ENCODE results near the gene KRTAP10-10. TPM values are rescaled to one million over a fixed set of nuclear protein-coding genes. Genes with fewer than 3 reads are reported as not detected.
"Not testable (repeated sequence)": the region's sequence is repeated elsewhere in the genome, so short reads cannot be mapped to it uniquely, and the experiment has no call there.

KRTAP10-10 gene
- total and polyA plus RNA-seq, 10 donors: not detected

- Histone ChIP-seq H3K27ac (no peak overlapping the region), H3K36me3 (no peaks in the 10 kb centered on the region), H3K4me3 (no peak overlapping the region), H3K27me3 (replicated peaks in 1 of 7) (peaks cover 0 to 49% (median 16%) of the 10 kb centered on the region in 7 donors), H3K9me3 (peaks cover 0 to 6% (median 0%) of the 10 kb centered on the region in 8 donors), H3K4me1 (no peaks in the 10 kb centered on the region)
- no peak for DNase-seq
- WGBS, 5 donors: 73 to 88% (median 82%) methylated on average over 8 to 10 of the region's 10 CpGs
- intact Hi-C loops (cut with DNase I; ENCODE audit: low total_unique reads): no loop called here
- TF ChIP-seq POLR2A (IDR thresholded peaks at IDR 0.05): no peak
- no peak for TF ChIP-seq POLR2AphosphoS5 (IDR thresholded peaks at IDR 0.05)
- no peak for TF ChIP-seq CTCF (IDR thresholded peaks at IDR 0.05 in 8 of 11, conservative IDR thresholded peaks at IDR 0.05 in 3 of 11)
Observed at GRCh38 chr21:44590311-44590721, 46.8 kb upstream of the KRTAP10-10 start.

- intact Hi-C loops (cut with DNase I; ENCODE audit: low total_unique reads); H3K36me3 ChIP-seq; DNase-seq; H3K4me1 ChIP-seq; H3K4me3 ChIP-seq; H3K27ac ChIP-seq; H3K9me3 ChIP-seq: not testable (repeated sequence)
- 74 to 82% (median 76%) methylated on average over 15 to 18 of the region's 19 CpGs for WGBS, 5 donors
- H3K27me3 ChIP-seq (replicated peaks in 1 of 7): peaks cover 0 to 42% (median 14%) of the 10 kb centered on the region in 7 donors
Observed at GRCh38 chr21:44590897-44591800, 46.0 kb upstream of the KRTAP10-10 start.

- H3K27ac ChIP-seq; DNase-seq; intact Hi-C loops (cut with DNase I; ENCODE audit: low total_unique reads); H3K36me3 ChIP-seq; H3K4me1 ChIP-seq; H3K9me3 ChIP-seq; H3K4me3 ChIP-seq: not testable (repeated sequence)
- H3K27me3 ChIP-seq (replicated peaks in 1 of 7): peaks cover 0 to 38% (median 12%) of the 10 kb centered on the region in 7 donors
- 38 to 77% (median 54%) methylated on average over 1 to 4 of the region's 4 CpGs; no CpG with 5 or more reads in 1 of the 5 donors for WGBS, 5 donors
Observed at GRCh38 chr21:44591801-44592130, 45.4 kb upstream of the KRTAP10-10 start.

GRCh38 chr21:44592446-44593311, 44.5 kb upstream of the KRTAP10-10 start, which contains the start of gene KRTAP10-6:
Gene KRTAP10-6, minus strand, starts transcription at chr21:44592505. Its CDS starts 21 bp downstream, at chr21:44592484.
- Histone ChIP-seq H3K27ac (no peak within 1 kb of the TSS), H3K4me3 (no peak within 1 kb of the TSS), H3K36me3 (no peaks in the 10 kb centered on the region), H3K9me3 (no peaks in the 10 kb centered on the region), H3K27me3 (replicated peaks in 1 of 7) (peaks cover 0 to 39% (median 12%) of the 10 kb centered on the region in 7 donors), H3K4me1 (no peaks in the 10 kb centered on the region)
- no peak for DNase-seq
- intact Hi-C loops (cut with DNase I; ENCODE audit: low total_unique reads): no loop called here
- TF ChIP-seq POLR2A (IDR thresholded peaks at IDR 0.05): no peak
- no peak for TF ChIP-seq POLR2AphosphoS5 (IDR thresholded peaks at IDR 0.05)
- TF ChIP-seq CTCF (IDR thresholded peaks at IDR 0.05 in 8 of 11, conservative IDR thresholded peaks at IDR 0.05 in 3 of 11): no peak
- 57 to 70% (median 61%) methylated on average over 18 to 33 of the region's 33 CpGs for WGBS, 5 donors
